Measurements from ENCODE around the gene NRIP2.

DNA sequence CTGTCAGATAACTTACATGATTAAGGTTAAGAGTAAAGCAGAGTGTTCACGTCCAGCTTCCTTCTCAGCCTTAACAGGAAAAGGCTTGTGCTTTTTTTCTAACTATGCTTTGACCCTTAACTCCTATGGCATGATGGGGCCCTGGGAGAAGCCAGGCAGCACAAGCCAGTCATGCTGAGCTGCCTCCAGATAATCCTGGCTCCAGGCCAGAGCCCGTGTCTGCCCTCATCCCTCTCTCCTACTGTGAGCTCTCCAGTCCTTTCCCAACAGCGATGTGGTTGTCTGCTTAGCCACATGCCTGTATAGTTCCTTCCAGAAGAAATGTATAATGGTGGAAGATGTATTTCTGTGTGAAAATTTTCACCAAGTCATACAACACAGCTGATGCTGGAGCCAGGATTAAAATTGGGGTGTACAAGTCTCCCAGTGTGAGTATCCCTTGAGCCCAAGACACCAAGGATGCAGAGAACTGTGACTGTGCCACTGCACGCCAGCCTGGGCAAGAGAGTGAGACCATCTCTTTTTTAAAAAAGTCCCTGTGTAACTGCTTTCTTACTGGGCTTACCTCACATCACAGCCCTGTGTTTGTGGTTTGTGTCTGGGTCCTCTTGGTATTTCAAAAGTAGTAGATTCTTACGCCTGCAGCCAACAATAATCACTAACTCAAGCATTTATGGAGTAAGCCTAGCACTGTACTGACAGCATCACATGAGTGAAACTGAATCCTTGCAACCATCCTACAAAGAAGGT, 30.3 kb downstream of the NRIP2 start:
- TF ChIP-seq, protein P1, sequence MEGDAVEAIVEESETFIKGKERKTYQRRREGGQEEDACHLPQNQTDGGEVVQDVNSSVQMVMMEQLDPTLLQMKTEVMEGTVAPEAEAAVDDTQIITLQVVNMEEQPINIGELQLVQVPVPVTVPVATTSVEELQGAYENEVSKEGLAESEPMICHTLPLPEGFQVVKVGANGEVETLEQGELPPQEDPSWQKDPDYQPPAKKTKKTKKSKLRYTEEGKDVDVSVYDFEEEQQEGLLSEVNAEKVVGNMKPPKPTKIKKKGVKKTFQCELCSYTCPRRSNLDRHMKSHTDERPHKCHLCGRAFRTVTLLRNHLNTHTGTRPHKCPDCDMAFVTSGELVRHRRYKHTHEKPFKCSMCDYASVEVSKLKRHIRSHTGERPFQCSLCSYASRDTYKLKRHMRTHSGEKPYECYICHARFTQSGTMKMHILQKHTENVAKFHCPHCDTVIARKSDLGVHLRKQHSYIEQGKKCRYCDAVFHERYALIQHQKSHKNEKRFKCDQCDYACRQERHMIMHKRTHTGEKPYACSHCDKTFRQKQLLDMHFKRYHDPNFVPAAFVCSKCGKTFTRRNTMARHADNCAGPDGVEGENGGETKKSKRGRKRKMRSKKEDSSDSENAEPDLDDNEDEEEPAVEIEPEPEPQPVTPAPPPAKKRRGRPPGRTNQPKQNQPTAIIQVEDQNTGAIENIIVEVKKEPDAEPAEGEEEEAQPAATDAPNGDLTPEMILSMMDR (IDR thresholded peaks at IDR 0.05; ENCODE audit: insufficient read depth, low read length) = no peak
- TF ChIP-seq, protein P2, sequence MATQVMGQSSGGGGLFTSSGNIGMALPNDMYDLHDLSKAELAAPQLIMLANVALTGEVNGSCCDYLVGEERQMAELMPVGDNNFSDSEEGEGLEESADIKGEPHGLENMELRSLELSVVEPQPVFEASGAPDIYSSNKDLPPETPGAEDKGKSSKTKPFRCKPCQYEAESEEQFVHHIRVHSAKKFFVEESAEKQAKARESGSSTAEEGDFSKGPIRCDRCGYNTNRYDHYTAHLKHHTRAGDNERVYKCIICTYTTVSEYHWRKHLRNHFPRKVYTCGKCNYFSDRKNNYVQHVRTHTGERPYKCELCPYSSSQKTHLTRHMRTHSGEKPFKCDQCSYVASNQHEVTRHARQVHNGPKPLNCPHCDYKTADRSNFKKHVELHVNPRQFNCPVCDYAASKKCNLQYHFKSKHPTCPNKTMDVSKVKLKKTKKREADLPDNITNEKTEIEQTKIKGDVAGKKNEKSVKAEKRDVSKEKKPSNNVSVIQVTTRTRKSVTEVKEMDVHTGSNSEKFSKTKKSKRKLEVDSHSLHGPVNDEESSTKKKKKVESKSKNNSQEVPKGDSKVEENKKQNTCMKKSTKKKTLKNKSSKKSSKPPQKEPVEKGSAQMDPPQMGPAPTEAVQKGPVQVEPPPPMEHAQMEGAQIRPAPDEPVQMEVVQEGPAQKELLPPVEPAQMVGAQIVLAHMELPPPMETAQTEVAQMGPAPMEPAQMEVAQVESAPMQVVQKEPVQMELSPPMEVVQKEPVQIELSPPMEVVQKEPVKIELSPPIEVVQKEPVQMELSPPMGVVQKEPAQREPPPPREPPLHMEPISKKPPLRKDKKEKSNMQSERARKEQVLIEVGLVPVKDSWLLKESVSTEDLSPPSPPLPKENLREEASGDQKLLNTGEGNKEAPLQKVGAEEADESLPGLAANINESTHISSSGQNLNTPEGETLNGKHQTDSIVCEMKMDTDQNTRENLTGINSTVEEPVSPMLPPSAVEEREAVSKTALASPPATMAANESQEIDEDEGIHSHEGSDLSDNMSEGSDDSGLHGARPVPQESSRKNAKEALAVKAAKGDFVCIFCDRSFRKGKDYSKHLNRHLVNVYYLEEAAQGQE (IDR thresholded peaks at IDR 0.05; ENCODE audit: insufficient replicate concordance, low read depth) = no peak
- TF ChIP-seq GABPA (IDR thresholded peaks at IDR 0.05; ENCODE audit: low read depth) (no peak), POLR2AphosphoS5 (IDR thresholded peaks at IDR 0.05; ENCODE audit: low read depth) (no peak), SPI1 (IDR thresholded peaks at IDR 0.05; ENCODE audit: borderline replicate concordance, low read depth) (no peak)

Measured in HL-60 (cell line).